IMR-90 (cell line): ENCODE data around the gene PRSS12. TPM values are rescaled to one million over a fixed set of nuclear protein-coding genes. Genes with fewer than 3 reads are reported as not detected.

Source experiments
- ATAC-seq: fragments of 200-7000 bp; cut with Tn5 transposase; 2 replicates; pipeline ENCODE4 v1.9.1; 2020; ENCODE audit warnings: low read depth, mild to moderate bottlenecking, moderate library complexity
- BruUV-seq: library from RNA; stranded (reverse); fragments of 400-500 nt; replicated peaks from 2 replicates; lab custom pipeline; 2021; lab: Mats Ljungman, UMichigan
- CTCF ChIA-PET: fragments of 300-600 bp; formaldehyde crosslinking; extraction: SDS; loops from one replicate; lab custom pipeline; 2021; ENCODE audit warnings: antibody characterized with exemption; lab: Yijun Ruan, JAX
- POLR2A ChIA-PET: fragments of 300-600 bp; sonication (Branson Sonifier 250); formaldehyde crosslinking; loops from one replicate; lab custom pipeline; 2022; ENCODE audit warnings: antibody characterized with exemption; ENCODE audit not compliant: unreplicated experiment; lab: Charles Lee
- DNase-seq: peaks from one replicate; pipeline ENCODE4 v3.0.0; 2013
- H2AFZ ChIP-seq: replicated peaks from 2 replicates; pipeline ENCODE3; 2013; ENCODE audit warnings: low read length, mild to moderate bottlenecking; ENCODE audit not compliant: poor library complexity
- H2AK5ac ChIP-seq: 2 replicates; pipeline ENCODE4 v1.6.1; 2013; ENCODE audit warnings: low read depth, low read length, inconsistent platforms
- H2AK9ac ChIP-seq: replicated peaks from 2 replicates; pipeline ENCODE3; 2013; ENCODE audit warnings: mild to moderate bottlenecking, low read depth, low read length, moderate library complexity; ENCODE audit not compliant: poor library complexity
- H2BK120ac ChIP-seq: 2 replicates; pipeline ENCODE4 v1.6.1; 2013; ENCODE audit warnings: low read depth, low read length, inconsistent platforms
- H2BK15ac ChIP-seq: 3 replicates; pipeline ENCODE4 v1.6.1; 2013; ENCODE audit warnings: low read depth, low read length, inconsistent platforms
- H2BK20ac ChIP-seq: 2 replicates; pipeline ENCODE4 v1.6.1; 2013; ENCODE audit warnings: low read depth, mild to moderate bottlenecking, inconsistent platforms, low read length, moderate library complexity
- H2BK5ac ChIP-seq: 2 replicates; pipeline ENCODE4 v1.6.1; 2013; ENCODE audit warnings: mild to moderate bottlenecking, low read depth, low read length, inconsistent platforms; ENCODE audit not compliant: poor library complexity, severe bottlenecking
- H3K14ac ChIP-seq: replicated peaks from 2 replicates; pipeline ENCODE4 v1.6.1; 2013; ENCODE audit warnings: low read depth, low read length, inconsistent platforms
- H3K18ac ChIP-seq: 2 replicates; pipeline ENCODE4 v1.6.1; 2013; ENCODE audit warnings: low read depth, low read length, control low read depth
- H3K23ac ChIP-seq: 2 replicates; pipeline ENCODE4 v1.6.1; 2013; ENCODE audit warnings: low read depth, low read length, inconsistent platforms
- H3K27ac ChIP-seq: 2 replicates; pipeline ENCODE4 v1.5.1; 2013; ENCODE audit warnings: mild to moderate bottlenecking, control low read depth, low read length; ENCODE audit not compliant: insufficient read depth
- H3K27me3 ChIP-seq: 2 replicates; pipeline ENCODE4 v1.6.1; 2013; ENCODE audit warnings: low read length; ENCODE audit not compliant: control insufficient read depth, insufficient read depth
- H3K36me3 ChIP-seq: 2 replicates; pipeline ENCODE4 v1.6.1; 2013; ENCODE audit warnings: low read length, mixed read lengths; ENCODE audit not compliant: control insufficient read depth, insufficient read depth
- H3K4ac ChIP-seq: 2 replicates; pipeline ENCODE4 v1.6.1; 2013; ENCODE audit warnings: low read depth, low read length, inconsistent platforms
- H3K4me1 ChIP-seq: 2 replicates; pipeline ENCODE4 v1.6.1; 2013; ENCODE audit warnings: low read length, mixed read lengths; ENCODE audit not compliant: control insufficient read depth, insufficient read depth
- H3K4me2 ChIP-seq: 2 replicates; pipeline ENCODE4 v1.6.1; 2013; ENCODE audit warnings: low read depth, mild to moderate bottlenecking, control low read depth, low read length, moderate library complexity
- H3K4me3 ChIP-seq: 2 replicates; pipeline ENCODE4 v1.5.1; 2013; ENCODE audit warnings: low read depth, mild to moderate bottlenecking, control low read depth, low read length, moderate library complexity; ENCODE audit not compliant: insufficient read depth
- H3K56ac ChIP-seq: 2 replicates; pipeline ENCODE4 v1.6.1; 2013; ENCODE audit warnings: low read length, inconsistent platforms; ENCODE audit not compliant: insufficient read depth; ENCODE audit errors: extremely low read depth
- H3K79me1 ChIP-seq, 2 experiments: 2 replicates each; pipeline ENCODE4 v1.6.1; 2013; ENCODE audit warnings: low read length in 2 of 2, inconsistent platforms in 1 of 2, low read depth in 1 of 2
- H3K9ac ChIP-seq: 2 replicates; pipeline ENCODE4 v1.6.1; 2013; ENCODE audit warnings: low read depth, low read length, control low read depth
- H3K9me1 ChIP-seq: 2 replicates; pipeline ENCODE4 v1.6.1; 2013; ENCODE audit warnings: low read length, inconsistent platforms; ENCODE audit not compliant: insufficient read depth
- H3K9me3 ChIP-seq: 2 replicates; pipeline ENCODE4 v1.6.1; 2013; ENCODE audit warnings: low read length; ENCODE audit not compliant: control insufficient read depth, insufficient read depth
- H4K20me1 ChIP-seq: 2 replicates; pipeline ENCODE4 v1.6.1; 2013; ENCODE audit warnings: low read length, inconsistent platforms; ENCODE audit not compliant: insufficient read depth
- H4K5ac ChIP-seq: 2 replicates; pipeline ENCODE4 v1.6.1; 2013; ENCODE audit warnings: mild to moderate bottlenecking, low read depth, low read length, control low read depth
- H4K8ac ChIP-seq, 2 experiments: 2 replicates each; pipeline ENCODE4 v1.6.1; 2013; ENCODE audit warnings: low read depth in 2 of 2, low read length in 2 of 2, control low read depth in 1 of 2, inconsistent platforms in 1 of 2
- H4K91ac ChIP-seq: 2 replicates; pipeline ENCODE4 v1.6.1; 2013; ENCODE audit warnings: low read depth, low read length, inconsistent platforms; ENCODE audit not compliant: insufficient read depth
- NFE2L2 ChIP-seq: fragments of 150-350 bp; IDR thresholded peaks from 2 replicates; pipeline ENCODE4 v1.6.1; 2016; ENCODE audit warnings: low read depth, mild to moderate bottlenecking, low read length
- whole genome bisulfite sequencing, 2 experiments: methylation state at CpG; one replicate each; pipeline versions ENCODE4 v1.1.5 to v1.1.7; 2013; ENCODE audit warnings: missing lambda C conversion rate in 2 of 2; ENCODE audit not compliant: insufficient read length in 1 of 2; ENCODE audit errors: extremely low coverage in 2 of 2; 5-methylcytosine and 5-hydroxymethylcytosine counted together
- dilution Hi-C: fragments of 300-500 bp; cut with HindIII; formaldehyde crosslinking; loops from one replicate; pipeline ENCODE4 v1.14.3; 2018; ENCODE audit warnings: low sequenced_read_pairs; ENCODE audit not compliant: unreplicated experiment
- in situ Hi-C: fragments of 300-500 bp; cut with MboI; formaldehyde crosslinking; loops from 3 replicates; pipeline ENCODE4 v1.14.3; 2019; ENCODE audit warnings: low sequenced_read_pairs, inconsistent platforms, mixed read lengths
- intact Hi-C: fragments of 100-400 bp; cut with micrococcal nuclease; formaldehyde crosslinking; loops from 2 replicates; pipeline ENCODE4 v1.10.0; 2022
- polyA plus RNA-seq, 3 experiments: library from polyadenylated mRNA; depleted of rRNA; stranded (reverse); fragments of >200 nt; gene quantifications; 2 replicates each; pipeline ENCODE4 v1.2.3, GENCODE V29; 2012; ENCODE audit warnings: low replicate concordance in 1 of 3
- total RNA-seq: library from RNA; depleted of rRNA; stranded (reverse); fragments of >200 nt; gene quantifications from 2 replicates; pipeline ENCODE4 v1.2.3, GENCODE V29; 2012
- TF ChIP-seq, protein P1 (sequence below): fragments of 150-350 bp; IDR thresholded peaks from 2 replicates; pipeline ENCODE4 v1.6.1; 2017; ENCODE audit warnings: mild to moderate bottlenecking, antibody characterized with exemption, low read length, low read depth

The PRSS12 gene
- total and polyA plus RNA-seq, 2 of the 4 experiments (the other 2 are of a cell fraction), result 51.1 to 71.5 TPM

DNA sequence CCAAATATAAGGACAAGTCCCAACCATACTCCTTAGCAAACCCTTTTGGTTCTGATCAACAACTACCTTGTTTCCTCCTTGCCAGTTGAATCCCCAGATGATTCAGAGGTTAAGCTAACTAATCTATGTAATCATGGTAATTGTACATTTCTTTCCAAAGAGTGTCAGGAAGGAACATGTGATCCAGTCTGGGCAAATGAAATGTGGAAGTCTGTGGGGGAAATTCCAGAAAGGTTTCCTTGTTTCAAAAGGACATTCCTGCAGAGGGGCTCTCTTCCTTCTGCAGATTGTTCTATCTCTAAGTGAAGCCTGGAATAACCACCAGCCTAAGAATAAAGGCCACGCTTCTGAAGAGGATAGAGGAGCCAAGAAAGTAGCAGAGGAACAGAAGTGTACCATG, 7.0 kb downstream of the PRSS12 start:
- H2BK120ac ChIP-seq, result peak overlapping the region; percentile 35; the same call in 1 of the 2 replicates
- DNase-seq (peak; percentile 46), ATAC-seq (peak; percentile 16; the same call in 1 of the 2 replicates)
- H4K8ac ChIP-seq, result 0 out of 4 replicates have a peak overlapping the region, but pooled peaks of 1 of the 2 experiments have one; percentile 14
- TF ChIP-seq, protein P1, sequence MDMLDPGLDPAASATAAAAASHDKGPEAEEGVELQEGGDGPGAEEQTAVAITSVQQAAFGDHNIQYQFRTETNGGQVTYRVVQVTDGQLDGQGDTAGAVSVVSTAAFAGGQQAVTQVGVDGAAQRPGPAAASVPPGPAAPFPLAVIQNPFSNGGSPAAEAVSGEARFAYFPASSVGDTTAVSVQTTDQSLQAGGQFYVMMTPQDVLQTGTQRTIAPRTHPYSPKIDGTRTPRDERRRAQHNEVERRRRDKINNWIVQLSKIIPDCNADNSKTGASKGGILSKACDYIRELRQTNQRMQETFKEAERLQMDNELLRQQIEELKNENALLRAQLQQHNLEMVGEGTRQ, result peak; percentile 55
- no peak for TF ChIP-seq NFE2L2
- H3K56ac ChIP-seq, result no peak overlapping the region
- no TSS peak for BruUV-seq
- dilution Hi-C loops, result no loop called here
- H3K9ac ChIP-seq, result no peak overlapping the region
- peak overlapping the region; percentile 22; the same call in 1 of the 2 replicates for H3K14ac ChIP-seq
- no peak overlapping the region for H2BK15ac ChIP-seq
- peaks cover 20 to 50% of the 10 kb centered on the region in 2 experiments for H3K79me1 ChIP-seq
- H3K23ac ChIP-seq, result peak overlapping the region; percentile 3; the same call in 1 of the 2 replicates
- no peak overlapping the region for H3K4me3 ChIP-seq
- peak overlapping the region; percentile 25; the same call in 1 of the 2 replicates for H4K5ac ChIP-seq
- peak overlapping the region; percentile 56 for H2BK5ac ChIP-seq
- peak overlapping the region; percentile 5; the same call in 1 of the 2 replicates for H3K4ac ChIP-seq
- in situ Hi-C loops, result no loop called here
- ChIA-PET POLR2A (interaction anchor here (0.7 kb wide), 1 partner anchor 53 kb away, joined by 4 read pairs; no protein-coding TSS in a partner anchor), CTCF (no interaction called here)
- H3K9me1 ChIP-seq, result peaks cover 5% of the 10 kb centered on the region; the same call in 1 of the 2 replicates
- H2BK20ac ChIP-seq, result peak overlapping the region; percentile 21; the same call in 1 of the 2 replicates
- H3K27me3 ChIP-seq, result no peaks in the 10 kb centered on the region
- H4K20me1 ChIP-seq, result no peaks in the 10 kb centered on the region
- peak overlapping the region; percentile 47; the same call in 1 of the 2 replicates for H3K27ac ChIP-seq
- H3K4me2 ChIP-seq, result peak overlapping the region; percentile 65; the same call in 1 of the 2 replicates
- no peak overlapping the region for H2AK5ac ChIP-seq
- H3K18ac ChIP-seq, result peak overlapping the region; percentile 27; the same call in 1 of the 2 replicates
- intact Hi-C loops, result loop anchor here (2.0 to 10.0 kb wide), 2 partner anchors 57 to 171 kb away; no protein-coding TSS in a partner anchor
- no peak overlapping the region for H4K91ac ChIP-seq
- WGBS, 2 experiments, result no CpG with 5 or more reads among the region's 1 CpG
- H3K4me1 ChIP-seq, result peaks cover 16% of the 10 kb centered on the region
- no peak overlapping the region for H2AFZ ChIP-seq
- peaks cover 2% of the 10 kb centered on the region; the same call in 1 of the 2 replicates for H3K36me3 ChIP-seq
- no peaks in the 10 kb centered on the region for H3K9me3 ChIP-seq
- no peak overlapping the region for H2AK9ac ChIP-seq
